Measurements from ENCODE around the gene SPDYC. TPM values are rescaled to one million over a fixed set of nuclear protein-coding genes. Genes with fewer than 3 reads are reported as not detected.
A peak's percentile ranks its signal among the peaks of the same experiment; 100 is the strongest.

Gene SPDYC
- not detected for total RNA-seq
- not detected for polyA plus RNA-seq
- long read RNA-seq, donor 1: 0 reads
- long read RNA-seq, donor 2: 0 reads
- long read RNA-seq, donor 3: 0 reads

GRCh38 chr11:65170058-65170534 lies at the start of gene SPDYC:
SPDYC (plus strand) TSS chr11:65170233; CDS start chr11:65171358, 1,125 bp downstream.
- Histone ChIP-seq H3K4me3 (no peak within 1 kb of the TSS), H3K27ac (peak within 1 kb of the TSS in 1 of 10 donors; percentile 2), H3K9me3 (no peaks in the 10 kb centered on the region), H3K36me3 (no peaks in the 10 kb centered on the region), H3K27me3 (no peaks in the 10 kb centered on the region), H3K4me1 (peaks cover 0 to 6% (median 0%) of the 10 kb centered on the region in 9 donors)
- DNase-seq: no peak
- WGBS, 2 donors: 90 to 94% methylated on average over 21 of the region's 21 CpGs
- no peak for TF ChIP-seq CTCF (IDR thresholded peaks at IDR 0.05)
- ATAC-seq: peak in 1 of 8 donors; percentile 56
- intact Hi-C loops (cut with DNase I): no loop called here

- DNase-seq (no peak), ATAC-seq (no peak)
- Histone ChIP-seq H3K4me3 (peak overlapping the region; percentile 65 to 100 (median 92)), H3K36me3 (peaks cover 0 to 61% (median 34%) of the 10 kb centered on the region in 9 donors), H3K27me3 (no peaks in the 10 kb centered on the region), H3K27ac (peak overlapping the region in 9 of 10 donors; percentile 83 to 98 (median 93)), H3K9me3 (no peaks in the 10 kb centered on the region), H3K4me1 (peaks cover 9 to 63% (median 42%) of the 10 kb centered on the region in 9 donors)
- 73 to 77% methylated on average over 3 of the region's 3 CpGs for WGBS, 2 donors
- no peak for TF ChIP-seq CTCF (IDR thresholded peaks at IDR 0.05)
- intact Hi-C loops (cut with DNase I): loop anchor here in 3 of 10 donors (5.0 kb wide), 3 partner anchors 39 to 109 kb away; partner anchors contain the start of genes CDCA5 (in 2 of the 3), ZFPL1 (in 2 of the 3), ARL2 (in 1 of the 3) and SNX15 (in 1 of the 3)
These were observed 49.2 kb upstream of the SPDYC start for GRCh38 chr11:65120831-65121230.

GRCh38 chr11:65121447-65121864 lies 48.6 kb upstream of the SPDYC start:
- Histone ChIP-seq H3K9me3 (no peaks in the 10 kb centered on the region), H3K36me3 (peaks cover 0 to 63% (median 40%) of the 10 kb centered on the region in 9 donors), H3K27ac (peak overlapping the region; percentile 59 to 98 (median 90)), H3K4me1 (peaks cover 6 to 57% (median 35%) of the 10 kb centered on the region in 9 donors), H3K4me3 (peak overlapping the region; percentile 65 to 100 (median 92)), H3K27me3 (no peaks in the 10 kb centered on the region)
- no peak for TF ChIP-seq CTCF (IDR thresholded peaks at IDR 0.05)
- 1 to 2% methylated on average over 22 of the region's 22 CpGs for WGBS, 2 donors
- intact Hi-C loops (cut with DNase I): loop anchor here in 3 of 10 donors (5.0 kb wide), 3 partner anchors 39 to 109 kb away; partner anchors contain the start of genes CDCA5 (in 2 of the 3), ZFPL1 (in 2 of the 3), ARL2 (in 1 of the 3) and SNX15 (in 1 of the 3)
- no peak for ATAC-seq
- no peak for DNase-seq

- peak; percentile 97 for DNase-seq
- H3K36me3 ChIP-seq: peaks cover 0 to 69% (median 42%) of the 10 kb centered on the region in 9 donors
- no peaks in the 10 kb centered on the region for H3K9me3 ChIP-seq
- peak; percentile 90 to 94 (median 92) for ATAC-seq
- no peak for TF ChIP-seq CTCF (IDR thresholded peaks at IDR 0.05)
- H3K4me3 ChIP-seq: peak within 1 kb of the TSS; percentile 65 to 100 (median 92)
- H3K4me1 ChIP-seq: peaks cover 3 to 50% (median 29%) of the 10 kb centered on the region in 9 donors
- intact Hi-C loops (cut with DNase I): loop anchor here in 5 of 10 donors (1.0 to 5.0 kb wide), 5 partner anchors 37 to 110 kb away; partner anchors contain the start of genes CDCA5 (in 4 of the 5), ZFPL1 (in 4 of the 5), ARL2 (in 1 of the 5) and SNX15 (in 1 of the 5)
- peak within 1 kb of the TSS; percentile 59 to 98 (median 90) for H3K27ac ChIP-seq
- 1% methylated on average over 64 of the region's 64 CpGs for WGBS, 2 donors
- no peaks in the 10 kb centered on the region for H3K27me3 ChIP-seq
These were observed 48.0 kb upstream of the SPDYC start, which contains the start of the genes FAU and MRPL49 for GRCh38 chr11:65121865-65122696. FAU (minus strand) TSS chr11:65122134; CDS start chr11:65121813, 321 bp downstream. MRPL49 (plus strand) TSS chr11:65122321; CDS start chr11:65122347, 26 bp downstream.
